HEK293T (cell line): ENCODE results near the gene PC.

ENCODE experiments used
- ARNT ChIP-seq: fragments of 450-650 bp; IDR thresholded peaks from 2 replicates; pipeline ENCODE4 v1.6.1; 2017; ENCODE audit warnings: mild to moderate bottlenecking
- BHLHE40 ChIP-seq: fragments of 450-650 bp; IDR thresholded peaks from 2 replicates; pipeline ENCODE4 v1.6.1; 2016; ENCODE audit warnings: mild to moderate bottlenecking, moderate library complexity, borderline replicate concordance
- ELF4 ChIP-seq: fragments of 450-650 bp; IDR thresholded peaks from 2 replicates; pipeline ENCODE4 v1.6.1; 2017; ENCODE audit warnings: antibody characterized with exemption
- FOXA1 ChIP-seq: fragments of 450-650 bp; IDR thresholded peaks from 2 replicates; pipeline ENCODE4 v1.6.1; 2016; ENCODE audit warnings: mild to moderate bottlenecking
- FOXM1 ChIP-seq: fragments of 450-650 bp; IDR thresholded peaks from 2 replicates; pipeline ENCODE4 v1.6.1; 2017; ENCODE audit warnings: mild to moderate bottlenecking, borderline replicate concordance
- HDGF ChIP-seq: fragments of 450-650 bp; IDR thresholded peaks from 2 replicates; pipeline ENCODE4 v1.6.1; 2017; ENCODE audit warnings: antibody characterized with exemption, borderline replicate concordance
- LEF1 ChIP-seq: fragments of 450-650 bp; IDR thresholded peaks from 2 replicates; pipeline ENCODE4 v1.6.1; 2017; ENCODE audit warnings: mild to moderate bottlenecking, borderline replicate concordance
- SUZ12 ChIP-seq: fragments of 450-650 bp; IDR thresholded peaks from 2 replicates; pipeline ENCODE4 v1.6.1; 2016; ENCODE audit warnings: mild to moderate bottlenecking
- TARDBP ChIP-seq: fragments of 450-650 bp; IDR thresholded peaks from 2 replicates; pipeline ENCODE4 v1.6.1; 2016
- ZNF384 ChIP-seq: fragments of 450-650 bp; IDR thresholded peaks from 2 replicates; pipeline ENCODE4 v1.6.1; 2016

GRCh38 chr11:66848671-66849500 lies 109.3 kb downstream of the PC start:
- TF ChIP-seq SUZ12 (no peak), BHLHE40 (no peak), LEF1 (no peak), ARNT (no peak), ZNF384 (no peak), ELF4 (no peak), TARDBP (no peak), HDGF (no peak), FOXA1 (no peak), FOXM1 (no peak)
